ENCODE results near the gene GAD1.

GAD1 gene

GRCh38 chr2:170836027-170836426, 19.3 kb downstream of the GAD1 start:
- in situ Hi-C loops (cut with MboI; ENCODE audit: low sequenced_read_pairs) = no loop called here

- in situ Hi-C loops (cut with MboI; ENCODE audit: low sequenced_read_pairs) = no loop called here
These were observed 24.1 kb downstream of the GAD1 start for GRCh38 chr2:170840717-170841210.

GRCh38 chr2:170842785-170843184, 26.1 kb downstream of the GAD1 start:
- in situ Hi-C loops (cut with MboI; ENCODE audit: low sequenced_read_pairs) = no loop called here

- in situ Hi-C loops (cut with MboI; ENCODE audit: low sequenced_read_pairs) = no loop called here
These were observed 27.0 kb downstream of the GAD1 start for GRCh38 chr2:170843656-170844055.

- in situ Hi-C loops (cut with MboI; ENCODE audit: low sequenced_read_pairs) = no loop called here
These were observed 28.7 kb downstream of the GAD1 start for GRCh38 chr2:170845343-170845742.

GRCh38 chr2:170846314-170846713, 29.6 kb downstream of the GAD1 start:
- in situ Hi-C loops (cut with MboI; ENCODE audit: low sequenced_read_pairs) = no loop called here

- in situ Hi-C loops (cut with MboI; ENCODE audit: low sequenced_read_pairs) = no loop called here
These were observed 31.0 kb downstream of the GAD1 start for GRCh38 chr2:170847716-170848115.

GRCh38 chr2:170848587-170848986, 31.9 kb downstream of the GAD1 start:
- in situ Hi-C loops (cut with MboI; ENCODE audit: low sequenced_read_pairs) = no loop called here

- in situ Hi-C loops (cut with MboI; ENCODE audit: low sequenced_read_pairs) = no loop called here
These were observed 33.6 kb downstream of the GAD1 start for GRCh38 chr2:170850251-170850650.

- in situ Hi-C loops (cut with MboI; ENCODE audit: low sequenced_read_pairs) = no loop called here
These were observed 34.9 kb downstream of the GAD1 start for GRCh38 chr2:170851635-170852034.

- in situ Hi-C loops (cut with MboI; ENCODE audit: low sequenced_read_pairs) = no loop called here
These were observed 39.4 kb downstream of the GAD1 start for GRCh38 chr2:170856066-170856465.

- in situ Hi-C loops (cut with MboI; ENCODE audit: low sequenced_read_pairs) = no loop called here
These were observed 45.7 kb downstream of the GAD1 start for GRCh38 chr2:170862286-170862902.

- in situ Hi-C loops (cut with MboI; ENCODE audit: low sequenced_read_pairs) = no loop called here
These were observed 46.4 kb downstream of the GAD1 start for GRCh38 chr2:170863087-170863486.

- in situ Hi-C loops (cut with MboI; ENCODE audit: low sequenced_read_pairs) = no loop called here
These were observed 52.3 kb downstream of the GAD1 start for GRCh38 chr2:170869036-170869435.

- in situ Hi-C loops (cut with MboI; ENCODE audit: low sequenced_read_pairs) = no loop called here
These were observed 52.8 kb downstream of the GAD1 start for GRCh38 chr2:170869461-170869860.

- in situ Hi-C loops (cut with MboI; ENCODE audit: low sequenced_read_pairs) = no loop called here
These were observed 56.5 kb downstream of the GAD1 start for GRCh38 chr2:170873035-170873692.

- in situ Hi-C loops (cut with MboI; ENCODE audit: low sequenced_read_pairs) = no loop called here
These were observed 61.4 kb downstream of the GAD1 start for GRCh38 chr2:170878066-170878465.

GRCh38 chr2:170878505-170878904, 61.8 kb downstream of the GAD1 start:
- in situ Hi-C loops (cut with MboI; ENCODE audit: low sequenced_read_pairs) = no loop called here

- in situ Hi-C loops (cut with MboI; ENCODE audit: low sequenced_read_pairs) = no loop called here
These were observed 65.2 kb downstream of the GAD1 start for GRCh38 chr2:170881840-170882239.

- in situ Hi-C loops (cut with MboI; ENCODE audit: low sequenced_read_pairs) = no loop called here
These were observed 66.1 kb downstream of the GAD1 start for GRCh38 chr2:170882758-170883157.

GRCh38 chr2:170883683-170884082, 67.0 kb downstream of the GAD1 start:
- in situ Hi-C loops (cut with MboI; ENCODE audit: low sequenced_read_pairs) = no loop called here

GRCh38 chr2:170885130-170885791, 68.6 kb downstream of the GAD1 start:
- in situ Hi-C loops (cut with MboI; ENCODE audit: low sequenced_read_pairs) = no loop called here

All from HL-60/S4 (cell line).